GM21576 (cell line): ENCODE results near the gene ADCY1.

Experiments used
- ATAC-seq: cut with Tn5 transposase; IDR thresholded peaks from one replicate; pipeline ENCODE4 v1.9.1; 2021; ENCODE audit warnings: mild to moderate bottlenecking, moderate library complexity; ENCODE audit not compliant: unreplicated experiment

The ADCY1 gene

DNA sequence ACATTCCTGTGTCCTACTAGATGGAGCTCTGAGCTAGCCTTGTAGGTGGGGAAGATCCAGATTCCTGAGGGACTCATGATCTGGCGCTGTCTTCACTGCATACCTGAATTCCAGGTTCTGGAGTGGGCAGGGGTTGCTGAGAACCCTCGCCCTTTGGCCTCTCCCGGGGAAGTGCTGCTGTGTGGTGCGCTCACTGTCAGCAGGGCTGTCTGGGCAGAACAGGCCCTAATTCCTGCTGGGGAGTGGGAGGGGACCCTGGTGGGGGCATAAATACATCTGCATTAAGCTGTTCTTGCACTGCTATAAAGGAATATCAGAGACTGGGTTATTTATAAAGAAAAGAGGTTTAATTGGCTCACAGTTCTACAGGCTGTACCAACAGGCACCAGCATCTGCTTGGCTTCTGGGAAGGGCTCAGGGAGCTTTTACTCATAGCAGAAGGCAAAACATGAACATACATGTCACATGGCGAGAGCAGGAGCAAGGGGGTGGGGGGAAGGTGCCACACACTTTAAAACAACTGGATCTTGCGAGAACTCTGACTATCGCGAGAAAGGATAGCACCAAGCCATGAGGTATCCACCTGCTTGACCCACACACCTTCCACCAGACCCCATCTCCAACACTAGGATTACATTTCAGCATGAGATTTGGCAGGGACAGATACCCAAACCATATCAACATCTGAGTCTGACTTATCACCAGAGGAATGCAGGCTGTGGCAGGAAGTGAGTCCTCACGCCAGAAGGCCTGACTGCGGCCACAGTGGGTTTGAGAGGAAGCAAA is 115.0 kb downstream of the ADCY1 start:
- ATAC-seq: no peak

GRCh38 chr7:45689797-45690761 is 115.9 kb downstream of the ADCY1 start:
- no peak for ATAC-seq

DNA sequence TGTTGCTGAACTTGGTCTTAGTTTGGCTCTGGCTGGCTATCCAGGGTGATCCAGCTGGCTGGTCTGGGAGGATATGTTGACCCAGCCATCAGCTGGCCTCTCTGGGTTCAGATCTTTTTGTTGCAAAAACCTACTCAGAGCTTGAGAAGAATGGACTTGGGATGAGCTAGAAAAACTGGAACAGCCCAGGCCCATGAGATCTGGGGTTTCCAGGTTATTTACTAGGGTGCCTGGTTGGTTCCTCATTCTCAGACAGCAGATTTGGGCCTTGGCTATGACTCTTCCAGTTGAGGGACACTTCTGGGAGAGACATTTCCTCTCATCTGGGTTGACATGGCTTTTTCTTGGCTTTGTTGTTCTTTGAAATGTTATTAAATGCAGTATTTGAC is 116.6 kb downstream of the ADCY1 start:
- no peak for ATAC-seq

GRCh38 chr7:45691155-45691656 is 117.0 kb downstream of the ADCY1 start:
- no peak for ATAC-seq

- ATAC-seq: no peak
Measured at GRCh38 chr7:45692031-45692430, 117.9 kb downstream of the ADCY1 start.

DNA sequence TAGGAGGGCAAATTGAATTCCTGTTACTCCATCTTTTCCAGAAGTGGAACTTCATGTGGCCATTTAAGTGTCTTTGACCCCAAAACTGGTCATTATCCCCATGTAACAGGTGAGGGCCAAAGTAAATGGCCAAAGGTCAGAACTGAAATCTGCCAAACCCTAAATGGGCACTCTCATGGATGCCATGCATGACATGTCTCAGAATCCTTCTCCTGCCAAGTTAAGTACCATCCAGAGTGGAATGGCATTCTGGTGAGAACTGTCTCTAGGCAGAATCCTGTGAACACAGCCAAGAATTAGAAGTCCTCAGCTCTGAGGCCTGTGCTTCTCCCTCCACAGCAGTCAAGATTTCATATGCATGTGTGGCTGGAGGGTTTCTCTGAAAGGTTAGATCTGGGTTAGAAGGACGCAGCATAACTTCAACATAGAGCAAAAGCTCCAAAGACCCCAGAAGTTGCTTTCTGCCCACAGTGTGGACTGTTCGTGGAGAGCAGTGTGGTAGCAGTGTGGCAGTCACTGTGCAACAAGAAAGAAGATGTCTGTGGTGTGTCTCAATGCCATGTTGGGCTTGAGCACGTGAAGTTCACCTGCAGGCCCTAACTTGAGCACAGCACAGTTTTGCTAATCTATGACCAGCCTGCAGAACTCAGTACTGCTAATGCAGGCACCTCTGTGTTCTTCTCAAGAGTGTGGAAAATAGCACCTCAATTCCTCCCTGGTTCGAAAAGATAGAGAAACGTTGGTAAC is 121.3 kb downstream of the ADCY1 start:
- ATAC-seq: no peak

GRCh38 chr7:45696476-45696875 is 122.3 kb downstream of the ADCY1 start:
- no peak for ATAC-seq

DNA sequence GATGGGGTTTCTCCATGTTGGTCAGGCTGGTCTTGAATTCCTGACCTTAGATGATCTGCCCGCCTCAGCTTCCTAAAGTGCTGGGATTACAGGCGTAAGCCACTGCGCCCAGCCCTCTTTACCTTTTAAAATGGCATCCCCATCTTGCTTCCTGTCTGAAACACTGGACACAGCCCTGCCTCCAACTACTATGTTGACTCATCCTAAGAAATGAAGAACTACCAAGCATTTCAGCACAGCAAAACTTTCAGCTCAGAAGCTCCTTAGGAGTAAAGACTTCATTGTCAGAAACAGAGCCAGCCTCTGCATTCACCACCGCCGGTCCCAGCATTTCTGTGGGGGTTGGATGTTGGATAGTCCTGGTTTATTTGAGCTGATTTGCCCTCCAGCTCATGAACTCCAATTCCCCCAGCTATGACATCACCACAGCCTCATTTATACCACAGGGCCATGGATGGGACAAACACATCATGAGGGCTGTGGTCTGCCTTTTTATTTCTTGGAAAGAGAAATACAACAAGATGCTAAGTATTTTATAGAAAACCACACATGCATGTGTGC is 123.5 kb downstream of the ADCY1 start:
- no peak for ATAC-seq

DNA sequence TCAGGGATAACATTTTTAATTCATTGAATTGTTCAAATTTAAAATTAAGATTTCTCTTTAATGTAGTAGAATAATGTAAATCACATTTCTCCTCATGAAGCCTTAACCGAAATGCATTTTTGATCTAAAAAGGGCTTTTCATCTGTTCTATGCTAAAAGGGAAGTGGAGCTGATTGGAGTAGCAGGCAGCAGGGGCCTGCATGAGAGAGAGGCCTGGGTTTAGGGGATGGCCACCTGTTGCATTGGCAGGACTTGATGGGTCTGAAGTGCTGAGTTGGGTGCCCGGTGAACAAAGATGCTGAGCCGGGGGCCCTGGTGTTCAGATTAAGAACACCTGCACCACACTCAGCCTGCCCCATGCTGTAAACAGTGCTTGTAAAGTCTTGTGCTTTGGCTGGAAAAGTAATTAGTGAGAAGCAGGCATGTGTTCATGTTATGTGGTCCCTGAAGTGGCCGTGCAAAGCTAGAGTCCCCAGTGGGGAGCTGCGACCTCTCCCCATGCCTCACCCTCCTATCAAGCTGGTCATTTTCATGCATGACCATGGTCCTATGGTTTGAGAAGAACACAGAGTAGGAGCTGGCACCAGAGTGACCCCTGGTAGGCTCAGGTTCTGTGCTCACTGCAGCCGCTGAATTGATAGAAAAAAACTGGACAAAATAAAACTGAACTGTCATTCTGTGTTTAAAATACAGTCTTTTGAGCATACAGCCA is 124.3 kb downstream of the ADCY1 start:
- ATAC-seq: no peak

DNA sequence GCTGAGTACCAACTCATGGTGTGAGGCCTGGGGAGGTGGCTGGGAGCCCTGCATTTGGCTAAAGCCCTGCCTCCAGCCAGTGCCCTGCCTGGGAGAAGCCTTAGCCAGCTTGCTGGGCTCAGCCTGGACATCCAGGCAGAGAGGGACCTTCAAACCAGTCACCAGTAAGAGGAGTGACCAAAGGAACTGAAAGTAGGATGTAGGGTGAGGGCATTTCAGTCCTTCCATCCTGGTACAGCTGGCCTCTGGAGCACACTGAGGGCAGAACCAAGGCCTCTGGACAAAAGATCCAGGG is 124.8 kb downstream of the ADCY1 start:
- no peak for ATAC-seq

GRCh38 chr7:45699726-45700390 is 125.7 kb downstream of the ADCY1 start:
- ATAC-seq: no peak

DNA sequence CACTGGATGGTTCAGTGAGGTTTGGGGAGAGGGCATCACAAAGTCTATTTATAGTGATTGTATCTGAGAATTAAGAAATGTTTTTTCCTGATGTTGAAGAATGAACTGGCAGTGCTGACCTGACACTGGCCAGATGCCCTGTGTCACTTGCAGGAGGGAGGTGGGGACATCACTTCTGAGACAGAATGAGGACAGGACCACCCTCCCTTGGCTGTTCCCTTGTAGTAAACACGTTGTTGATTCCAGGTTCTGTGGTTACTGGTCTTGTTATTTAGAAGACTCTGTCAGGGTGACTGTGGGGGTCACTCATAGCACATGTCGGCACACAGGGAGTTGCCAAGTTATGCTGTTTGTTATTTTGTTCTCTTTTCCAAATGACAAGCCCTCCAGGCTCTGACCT is 126.4 kb downstream of the ADCY1 start:
- no peak for ATAC-seq

DNA sequence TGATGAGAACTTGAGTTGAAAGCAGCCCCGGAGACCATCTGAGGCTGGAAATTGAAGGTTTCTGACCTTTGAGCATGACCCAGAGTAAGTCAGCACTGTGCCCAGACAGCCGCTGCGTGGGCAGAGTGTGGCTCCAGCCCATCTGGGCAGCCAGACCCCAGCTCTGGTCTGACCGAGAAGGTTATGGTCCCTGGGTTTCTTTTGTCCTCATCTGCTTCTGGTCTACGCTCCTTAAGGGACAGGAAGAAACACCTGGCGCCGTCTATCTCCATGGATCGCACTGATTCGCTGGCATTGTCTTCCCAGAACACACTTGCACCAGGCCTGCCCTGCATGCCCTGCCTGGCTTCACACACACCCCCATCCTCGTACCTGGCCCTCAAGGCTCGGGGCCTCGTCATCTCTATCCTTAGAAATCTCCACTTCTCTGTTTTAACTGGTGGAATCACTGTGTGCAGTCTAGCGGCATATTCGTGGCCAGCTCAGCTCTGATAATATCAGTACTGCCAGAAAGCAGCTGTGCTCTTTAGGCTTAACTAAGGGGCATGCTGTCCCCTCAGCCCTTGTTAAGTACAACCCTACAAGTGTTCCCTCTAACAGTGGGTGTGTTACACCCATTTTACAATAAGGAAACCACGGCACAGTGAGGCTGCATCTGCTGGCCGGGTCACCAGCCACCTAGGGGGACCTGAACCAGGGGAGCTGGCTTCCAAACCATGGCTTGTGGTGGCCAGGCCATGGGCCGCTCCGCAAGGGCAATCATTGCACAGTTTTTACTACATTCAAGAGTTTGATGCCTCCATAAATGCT is 127.7 kb downstream of the ADCY1 start:
- no peak for ATAC-seq

DNA sequence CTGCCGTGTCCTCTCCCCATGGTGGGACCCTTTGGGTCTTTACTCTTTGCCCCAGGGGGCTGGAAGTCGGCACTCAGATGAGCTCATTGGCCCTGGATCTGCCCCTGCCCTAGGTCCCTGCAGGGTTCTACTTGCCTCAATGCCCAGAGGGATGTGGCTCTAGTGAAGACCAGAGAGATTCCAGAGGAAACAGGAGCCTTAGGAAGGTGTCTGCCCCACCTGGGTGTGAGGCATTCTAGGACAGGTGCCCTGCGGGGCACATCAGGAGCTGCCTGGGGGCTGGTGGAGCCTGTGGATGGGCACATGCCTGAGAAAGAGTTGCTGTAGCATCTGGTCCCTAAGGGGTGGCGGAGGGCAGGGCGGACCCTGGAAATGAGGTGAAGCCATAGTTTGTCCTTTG is 128.6 kb downstream of the ADCY1 start:
- ATAC-seq: no peak

DNA sequence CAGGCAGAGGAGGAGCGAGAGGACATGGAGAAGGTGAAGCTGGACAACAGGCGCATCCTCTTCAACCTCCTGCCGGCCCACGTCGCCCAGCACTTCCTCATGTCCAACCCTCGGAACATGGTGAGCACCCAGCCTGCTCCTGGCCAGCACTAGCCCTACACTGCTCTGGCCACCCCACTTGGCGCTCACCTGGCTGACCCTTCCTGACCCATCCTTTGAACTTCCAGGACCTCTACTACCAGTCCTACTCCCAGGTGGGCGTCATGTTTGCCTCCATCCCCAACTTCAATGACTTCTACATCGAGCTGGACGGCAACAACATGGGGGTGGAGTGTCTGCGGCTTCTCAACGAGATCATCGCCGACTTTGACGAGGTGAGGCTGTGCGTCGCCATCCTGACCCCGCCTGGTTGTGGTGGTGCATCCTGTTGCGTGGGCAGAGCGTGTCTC is 129.2 kb downstream of the ADCY1 start:
- ATAC-seq: no peak

- no peak for ATAC-seq
Measured at GRCh38 chr7:45703911-45704682, 129.9 kb downstream of the ADCY1 start.

DNA sequence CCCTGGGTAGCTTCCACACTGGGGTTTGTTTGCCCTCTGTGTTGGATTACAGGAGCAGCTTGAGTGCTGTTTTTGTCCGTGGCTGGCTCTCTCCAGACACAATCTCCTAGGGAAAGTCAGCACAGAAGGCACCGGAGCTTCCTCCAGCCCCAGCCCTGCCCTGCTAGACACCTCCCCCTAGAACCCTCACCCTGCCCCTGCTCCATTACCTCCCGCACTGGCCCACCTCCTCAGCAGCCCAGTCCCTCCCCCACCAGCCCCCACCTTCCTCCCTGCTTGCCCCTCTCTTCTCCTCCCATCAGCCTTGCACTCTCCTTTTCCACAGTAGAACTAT is 130.5 kb downstream of the ADCY1 start:
- no peak for ATAC-seq
